WTC11 (cell line): ENCODE measurements around the gene DNAH14.

Experiments used
- ATF1 ChIP-seq: sonication (generic); formaldehyde crosslinking; IDR thresholded peaks from 2 replicates; pipeline ENCODE4 v1.8.1; 2023; ENCODE audit warnings: mild to moderate bottlenecking, moderate library complexity, missing genetic modification reagents
- CREB1 ChIP-seq: sonication (generic); formaldehyde crosslinking; IDR thresholded peaks from 2 replicates; pipeline ENCODE4 v1.8.0; 2023; ENCODE audit warnings: mild to moderate bottlenecking, missing genetic modification reagents
- CTCF ChIP-seq: fragments of 200-600 bp; IDR thresholded peaks from 2 replicates; pipeline ENCODE4 v1.8.0; 2022; ENCODE audit warnings: antibody characterized with exemption
- FOXJ3 ChIP-seq: sonication (generic); formaldehyde crosslinking; IDR thresholded peaks from 2 replicates; pipeline ENCODE4 v1.9.0; 2021; ENCODE audit warnings: missing genetic modification reagents, mild to moderate bottlenecking, borderline replicate concordance
- FOXK1 ChIP-seq: sonication (generic); formaldehyde crosslinking; IDR thresholded peaks from 2 replicates; pipeline ENCODE4 v1.8.0; 2022; ENCODE audit warnings: mild to moderate bottlenecking, moderate library complexity, missing genetic modification reagents
- IRF1 ChIP-seq: sonication (generic); formaldehyde crosslinking; IDR thresholded peaks from 2 replicates; pipeline ENCODE4 v1.8.0; 2023; ENCODE audit warnings: missing genetic modification reagents
- JUN ChIP-seq: sonication (generic); formaldehyde crosslinking; IDR thresholded peaks from 2 replicates; pipeline ENCODE4 v1.8.0; 2023; ENCODE audit warnings: mild to moderate bottlenecking, missing genetic modification reagents
- MAX ChIP-seq: sonication (generic); formaldehyde crosslinking; IDR thresholded peaks from 2 replicates; pipeline ENCODE4 v1.8.0; 2022; ENCODE audit warnings: mild to moderate bottlenecking, missing genetic modification reagents
- SMAD3 ChIP-seq: sonication (generic); formaldehyde crosslinking; IDR thresholded peaks from 2 replicates; pipeline ENCODE4 v1.8.0; 2022; ENCODE audit warnings: missing genetic modification reagents, mild to moderate bottlenecking, borderline replicate concordance
- TEAD4 ChIP-seq: sonication (generic); formaldehyde crosslinking; IDR thresholded peaks from 2 replicates; pipeline ENCODE4 v1.8.0; 2022; ENCODE audit warnings: mild to moderate bottlenecking, missing genetic modification reagents
- USF2 ChIP-seq: sonication (generic); formaldehyde crosslinking; IDR thresholded peaks from 2 replicates; pipeline ENCODE4 v1.8.1; 2023; ENCODE audit warnings: mild to moderate bottlenecking, missing genetic modification reagents, moderate library complexity
- ZNF121 ChIP-seq: sonication (generic); formaldehyde crosslinking; IDR thresholded peaks from 2 replicates; pipeline ENCODE4 v1.8.0; 2023; ENCODE audit warnings: missing genetic modification reagents
- ZNF138 ChIP-seq: sonication (generic); formaldehyde crosslinking; conservative IDR thresholded peaks from 2 replicates; pipeline ENCODE4 v1.8.1; 2022; ENCODE audit warnings: mild to moderate bottlenecking, moderate library complexity, missing genetic modification reagents

- TF ChIP-seq FOXK1 (CRISPR knock-in tag): no peak
- no peak for TF ChIP-seq ZNF121
- TF ChIP-seq MAX (CRISPR knock-in tag): no peak
- TF ChIP-seq ZNF138: no peak
- no peak for TF ChIP-seq CTCF
- no peak for TF ChIP-seq SMAD3
- no peak for TF ChIP-seq ATF1 (CRISPR knock-in tag)
- TF ChIP-seq CREB1: no peak
- no peak for TF ChIP-seq IRF1
- no peak for TF ChIP-seq TEAD4 (CRISPR knock-in tag)
- no peak for TF ChIP-seq JUN
- TF ChIP-seq USF2: no peak
- TF ChIP-seq FOXJ3 (CRISPR knock-in tag): no peak
These were observed 493.5 kb downstream of the DNAH14 start for GRCh38 chr1:225422795-225423517.
